Activated CD4-positive, alpha-beta T cell treated with anti-CD3 and anti-CD28 coated beads for 4 hours (primary cell): ENCODE results near the gene LRMDA.
"Not testable (repeated sequence)": the region's sequence is repeated elsewhere in the genome, so short reads cannot be mapped to it uniquely, and the experiment has no call there.

ENCODE experiments used
- DNase-seq, 2 donors: peaks; one replicate each; pipeline ENCODE4 v3.0.0-alpha.2; 2020

LRMDA gene

DNA sequence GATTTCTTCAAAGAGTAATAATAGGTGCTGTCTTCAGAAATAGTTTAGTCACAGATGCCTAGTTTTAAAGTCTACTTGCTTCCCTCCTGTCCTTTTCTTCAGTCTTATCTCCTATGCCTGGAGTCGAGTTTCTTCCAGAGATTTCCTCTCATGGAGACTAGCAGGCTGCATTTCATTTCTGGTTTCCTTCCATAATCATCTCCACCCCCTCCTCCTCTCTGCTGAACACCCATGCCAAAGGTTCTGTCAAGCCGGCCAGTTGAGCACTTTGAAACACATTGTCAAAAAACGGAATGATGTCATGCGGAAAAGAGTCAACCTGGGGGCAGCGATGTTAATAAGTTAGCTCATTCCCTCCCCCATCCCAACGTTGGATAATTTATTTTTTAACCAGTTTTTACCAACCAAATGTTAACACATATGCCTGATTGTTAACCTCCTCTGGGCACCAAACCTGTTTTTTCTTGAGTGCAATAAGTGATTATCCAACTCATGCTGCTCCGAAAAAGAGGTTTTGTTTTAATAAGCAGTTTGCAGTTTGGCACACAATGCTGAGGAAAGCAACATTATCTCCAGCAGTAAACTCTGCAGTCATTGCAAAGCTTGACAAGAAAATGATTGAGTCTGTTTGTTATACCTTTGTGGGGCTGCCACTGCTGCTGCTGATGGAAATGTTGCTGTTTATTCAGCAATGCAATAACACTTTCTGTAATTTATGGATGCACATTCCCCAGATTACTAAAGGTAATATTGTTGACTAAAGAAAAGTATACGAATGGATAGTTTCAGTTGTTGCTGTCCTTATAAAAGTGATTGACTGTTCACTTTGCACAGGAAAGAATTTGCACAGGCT lies 161.6 kb downstream of the LRMDA start:
- no peak for DNase-seq

DNA sequence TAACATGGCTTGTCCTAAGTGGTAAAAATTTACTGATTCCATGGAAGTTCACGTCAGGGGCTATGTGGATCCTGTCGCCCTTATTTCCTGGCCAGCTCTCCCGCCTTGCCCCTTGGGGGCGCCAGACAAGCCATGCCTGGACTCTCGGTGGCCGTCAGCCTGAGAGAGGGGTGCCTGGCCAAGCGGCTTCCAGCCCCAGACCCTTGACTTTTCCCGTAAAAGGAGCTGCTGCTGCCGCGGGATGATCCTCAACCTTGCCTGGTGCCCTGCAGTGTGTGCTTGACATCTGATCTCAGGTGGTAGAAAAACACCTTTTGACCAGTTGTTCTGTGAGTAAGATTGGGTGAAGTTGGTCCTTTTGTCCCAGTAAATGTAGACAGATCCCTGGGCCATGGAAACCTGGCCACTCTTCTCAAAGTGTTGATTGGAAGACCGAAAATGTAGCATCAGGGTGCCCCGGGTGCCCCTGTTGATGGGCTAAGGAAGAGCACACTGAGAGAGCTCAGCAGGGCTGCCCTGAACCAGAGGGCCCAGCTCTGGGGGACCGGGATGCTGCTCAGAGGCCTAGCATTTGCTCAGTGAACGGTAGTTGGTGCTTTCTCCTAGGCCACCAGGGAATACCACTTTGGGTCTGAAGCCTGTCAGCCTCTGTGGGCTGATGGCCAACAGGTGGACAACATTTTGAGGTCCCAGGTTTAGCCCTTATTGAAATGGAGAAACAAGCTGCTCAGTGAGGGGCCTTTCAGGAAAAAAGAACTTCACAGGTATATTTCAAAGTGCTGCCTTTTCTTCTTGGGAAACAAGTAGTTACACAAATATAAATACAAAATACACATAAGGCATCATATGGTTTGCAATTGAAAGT lies 162.5 kb downstream of the LRMDA start:
- no peak for DNase-seq

- DNase-seq: no peak
Measured at GRCh38 chr10:75596930-75597620, 165.7 kb downstream of the LRMDA start.

DNA sequence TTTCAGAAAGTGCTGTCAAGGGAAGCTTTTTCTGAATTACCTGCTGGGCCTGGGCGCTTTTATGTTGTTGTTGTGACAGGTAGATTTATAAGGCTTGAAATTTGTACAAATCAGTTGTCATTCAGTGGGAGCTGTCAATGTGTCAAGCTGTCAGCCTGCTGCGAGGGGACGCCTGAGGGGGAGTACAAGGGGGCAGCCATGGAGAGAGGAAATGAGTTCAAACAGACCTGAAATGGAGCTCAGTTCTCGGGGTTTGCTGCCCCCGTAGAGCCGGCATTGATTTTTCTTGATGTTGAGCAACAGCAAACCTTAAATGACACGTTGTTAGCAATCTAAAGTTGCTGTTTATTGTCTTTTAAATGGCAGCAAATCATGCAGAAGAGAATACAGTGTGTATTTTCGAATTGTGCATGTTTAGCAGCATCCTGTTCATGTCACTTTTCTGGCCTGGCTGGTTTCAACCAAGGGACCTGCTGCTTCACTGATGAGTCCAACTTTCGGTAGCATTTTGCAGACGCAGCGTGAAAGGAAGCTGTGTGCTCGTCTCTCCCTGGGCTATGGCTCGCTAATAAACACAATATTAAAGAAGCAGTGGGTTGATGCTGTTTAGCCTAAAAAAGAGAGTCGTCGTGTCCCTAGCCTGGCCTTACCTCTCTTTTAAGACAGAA lies 166.5 kb downstream of the LRMDA start:
- DNase-seq: no peak

DNA sequence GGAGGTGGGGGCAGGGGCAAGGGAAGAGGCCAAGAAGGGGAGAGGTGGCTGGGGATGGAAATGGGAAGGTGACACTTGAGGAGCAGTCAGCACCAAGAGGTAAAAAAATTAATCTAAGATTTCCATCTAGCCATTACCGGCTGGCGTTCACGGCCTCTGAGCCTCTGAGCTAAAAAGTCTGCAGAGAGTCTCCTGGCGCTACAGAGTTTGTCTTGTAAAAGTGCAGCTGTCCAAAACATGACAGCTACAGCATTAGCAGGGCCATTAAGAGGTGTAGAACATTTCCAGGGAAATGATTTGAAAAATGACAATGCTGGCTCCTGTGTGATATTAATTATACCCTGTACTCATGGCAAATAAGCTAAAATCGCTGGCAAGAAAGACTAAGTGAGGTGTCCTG lies 167.6 kb downstream of the LRMDA start:
- DNase-seq: no peak

DNA sequence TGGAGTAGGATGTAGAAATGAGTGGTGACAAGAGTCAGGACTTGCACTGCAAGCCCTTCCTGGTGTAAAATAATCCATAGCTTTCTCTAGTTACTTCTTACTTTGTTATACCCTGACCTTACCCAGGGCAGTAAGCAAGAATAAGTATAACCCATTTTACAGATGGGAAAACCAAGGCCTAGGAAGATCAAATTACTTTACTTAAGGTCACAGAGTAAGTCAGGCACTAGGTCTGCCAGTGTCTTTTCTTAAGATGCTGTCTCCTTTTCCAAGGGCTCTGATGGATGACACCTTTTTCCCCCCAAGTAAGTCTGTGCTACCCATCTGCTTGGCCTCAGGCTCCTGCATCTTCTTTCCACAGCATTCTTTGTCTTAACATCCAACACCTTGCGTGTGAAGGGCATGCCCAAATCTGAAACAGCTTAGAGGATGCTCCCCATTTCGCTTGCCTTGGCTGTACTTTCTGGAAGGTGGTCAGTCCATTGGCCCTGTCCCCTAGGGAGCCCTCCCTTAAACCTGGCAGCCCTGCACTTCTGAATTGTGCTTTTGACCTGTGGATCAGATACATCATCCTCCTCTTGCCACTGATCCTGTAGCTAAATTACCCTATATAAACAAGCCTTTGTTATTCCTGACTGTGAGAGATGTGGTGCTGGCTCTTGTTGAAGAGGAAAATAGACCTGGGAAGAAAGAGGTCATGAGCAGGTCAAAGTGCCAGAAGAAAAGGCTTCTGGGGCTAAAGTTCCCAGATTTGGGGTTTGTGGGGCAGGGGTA lies 168.6 kb downstream of the LRMDA start:
- DNase-seq: no peak

DNA sequence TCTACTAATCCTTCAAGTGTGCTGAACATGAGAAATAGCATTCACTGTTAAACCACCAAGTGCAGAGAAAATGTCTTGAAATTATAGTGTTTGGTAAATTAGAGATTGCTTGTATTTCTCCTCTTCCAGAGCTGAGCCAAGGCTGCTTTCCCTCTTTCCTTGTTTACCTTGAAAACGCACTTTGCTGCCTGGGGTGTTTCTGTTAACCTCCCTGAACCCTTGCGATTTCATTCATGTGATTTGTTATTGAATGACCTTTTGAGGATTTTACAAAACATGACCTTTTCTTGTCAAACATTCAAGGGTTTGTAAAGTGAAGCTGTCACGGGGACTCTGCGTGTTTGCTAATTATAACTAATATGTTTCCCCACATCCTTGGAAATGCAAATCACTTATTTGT lies 169.4 kb downstream of the LRMDA start:
- DNase-seq: no peak

- no peak for DNase-seq
Measured at GRCh38 chr10:75602341-75602740, 170.9 kb downstream of the LRMDA start.

GRCh38 chr10:75605096-75605495 lies 173.7 kb downstream of the LRMDA start:
- DNase-seq: no peak

- DNase-seq: not testable (repeated sequence)
Measured at GRCh38 chr10:75605795-75606194, 174.4 kb downstream of the LRMDA start.

- no peak for DNase-seq
Measured at GRCh38 chr10:75606203-75606779, 174.9 kb downstream of the LRMDA start.

DNA sequence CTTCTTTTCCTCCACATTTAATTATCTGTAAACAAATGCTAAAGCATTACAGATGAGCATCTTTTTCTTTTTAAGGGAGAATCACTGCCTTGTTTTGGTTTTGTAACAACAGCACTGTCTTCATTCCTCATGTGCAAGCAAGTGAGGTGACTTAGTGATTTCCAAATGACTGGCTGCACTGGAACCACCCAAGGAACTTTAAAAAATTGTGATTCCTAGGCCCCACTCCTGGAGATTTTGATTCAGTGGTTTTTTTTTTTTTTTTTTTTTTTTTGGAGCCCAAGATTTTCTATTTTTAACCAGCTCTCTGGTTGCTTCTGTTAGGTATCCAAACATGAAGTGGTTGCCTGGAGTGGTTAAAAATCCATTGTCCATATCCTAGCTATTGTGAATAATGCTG lies 176.2 kb downstream of the LRMDA start:
- no peak for DNase-seq

DNA sequence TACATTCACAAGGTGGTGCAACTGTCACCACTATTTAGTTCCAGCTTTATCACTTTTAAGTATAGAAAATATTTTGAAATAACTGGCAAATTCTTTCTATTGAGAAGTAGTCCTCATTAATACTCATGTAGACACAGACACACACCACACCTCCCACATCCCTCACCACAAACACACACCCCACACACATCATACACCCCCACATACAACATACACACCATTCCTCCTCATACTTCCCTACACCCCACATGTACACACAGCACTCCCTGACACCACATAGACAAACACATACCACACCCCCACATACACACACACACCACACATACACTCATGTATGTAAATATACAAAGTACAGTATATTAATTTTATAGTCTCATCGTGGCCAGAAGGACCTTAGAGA lies 178.8 kb downstream of the LRMDA start:
- no peak for DNase-seq

GRCh38 chr10:75611172-75611992 lies 180.0 kb downstream of the LRMDA start:
- no peak for DNase-seq

DNA sequence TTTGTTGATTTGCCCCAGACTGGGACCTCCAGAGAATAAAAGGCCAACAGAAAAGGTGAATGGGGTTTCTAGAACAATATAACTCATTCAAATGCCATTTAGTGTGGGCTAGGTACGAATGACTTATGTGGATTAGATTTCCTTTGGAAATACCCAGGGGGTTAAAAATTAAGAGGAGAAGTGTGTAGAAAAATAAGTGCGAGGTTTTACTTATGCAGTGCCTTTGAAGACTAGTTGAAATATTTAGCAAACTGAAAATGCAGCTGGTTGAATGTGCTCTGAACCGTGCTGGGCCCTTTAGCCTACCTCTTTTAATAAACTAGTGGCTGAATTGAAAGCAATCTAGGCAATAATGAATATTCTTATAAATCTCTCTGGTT lies 180.6 kb downstream of the LRMDA start:
- no peak for DNase-seq

DNA sequence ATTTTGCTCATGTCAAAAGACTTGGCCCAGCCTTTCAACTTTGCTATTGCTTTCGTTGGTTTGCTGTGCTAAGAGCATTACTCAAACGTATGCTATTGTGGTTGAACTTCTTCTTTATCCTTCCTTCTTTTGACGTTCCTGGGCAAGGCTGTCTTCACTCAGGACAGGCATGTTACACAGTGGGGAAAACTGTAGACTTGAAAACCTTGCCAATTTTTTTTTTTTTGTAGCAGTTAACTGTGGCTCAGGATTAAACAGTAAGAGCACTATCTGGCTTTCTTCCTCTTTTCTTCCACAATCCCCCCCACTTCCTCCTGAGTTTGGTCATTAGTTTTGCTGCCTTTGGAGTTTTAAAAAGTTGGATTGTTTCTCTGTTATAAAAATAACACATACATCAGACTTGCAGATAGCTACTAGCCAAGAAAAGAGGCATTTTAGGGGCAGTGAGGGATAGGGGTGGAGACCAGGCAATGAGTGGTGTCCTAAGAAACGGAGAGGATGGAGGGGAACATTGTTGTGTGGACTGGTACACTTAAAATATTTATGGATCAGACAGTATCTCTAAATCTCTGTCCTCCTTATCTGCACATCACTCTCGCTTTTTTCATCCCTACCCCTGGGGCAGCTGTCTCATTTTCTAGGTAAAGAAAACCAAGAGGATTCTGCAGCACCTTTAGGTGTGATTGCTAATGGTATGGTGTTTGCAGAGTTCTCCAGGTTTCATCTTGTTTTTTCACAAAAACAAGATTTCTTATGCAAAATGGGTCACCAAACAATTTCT lies 181.7 kb downstream of the LRMDA start:
- DNase-seq: no peak

DNA sequence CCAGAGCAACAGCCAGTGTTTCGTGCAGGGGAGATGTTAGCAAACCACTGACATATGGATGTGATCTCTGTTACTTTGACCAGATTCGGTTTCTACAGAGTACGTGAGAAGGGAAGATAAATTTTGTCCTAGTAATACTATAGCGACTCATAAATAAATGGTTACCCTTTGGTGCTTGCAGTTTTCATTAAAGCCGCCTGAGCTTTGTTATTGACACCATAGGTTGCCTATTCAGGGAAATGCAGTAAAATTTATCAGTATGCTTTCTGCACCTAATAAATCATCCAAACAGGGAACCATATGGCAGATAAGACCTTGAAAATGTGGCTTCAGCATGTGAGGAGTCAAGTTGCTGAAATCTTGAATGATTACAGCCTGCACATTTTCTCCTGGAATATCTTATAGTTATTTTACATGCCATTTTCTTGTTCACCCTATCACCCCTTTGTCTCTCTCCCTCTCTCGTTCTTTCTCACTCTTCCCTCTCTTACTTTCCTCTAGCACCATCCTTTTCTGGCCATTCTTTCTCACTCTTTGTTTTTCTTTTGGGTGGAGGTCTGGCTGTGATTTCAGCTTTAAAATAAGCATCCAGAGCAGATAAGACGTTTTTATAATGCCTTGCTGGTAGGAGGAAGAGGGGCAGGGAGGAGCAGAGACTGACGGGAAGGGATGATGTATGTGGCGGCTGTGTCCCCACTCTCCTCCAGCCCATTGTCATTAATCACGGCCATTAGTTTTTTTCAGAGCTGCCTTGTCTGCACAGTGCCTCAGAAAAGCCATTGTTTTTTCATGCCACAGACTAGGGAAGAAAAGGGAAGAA lies 182.5 kb downstream of the LRMDA start:
- DNase-seq: no peak

DNA sequence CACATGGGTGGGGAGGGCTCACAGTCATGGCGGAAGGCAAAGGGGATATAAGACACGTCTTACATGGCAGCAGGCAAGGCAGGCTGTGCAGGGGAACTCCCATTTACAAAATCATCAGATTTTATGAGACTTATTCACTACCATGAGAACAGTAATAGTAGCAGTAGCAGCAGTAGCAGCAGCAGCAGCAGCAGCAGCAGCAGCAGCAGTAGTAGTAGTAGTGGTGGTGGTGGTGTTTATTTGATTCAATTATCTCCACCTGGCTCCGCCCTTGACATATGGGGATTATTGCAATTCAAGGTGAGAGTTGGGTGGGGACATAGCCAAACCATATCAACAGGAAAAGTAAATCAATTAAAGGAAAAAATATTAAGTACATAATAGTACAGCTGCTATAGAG lies 184.7 kb downstream of the LRMDA start:
- DNase-seq: no peak

DNA sequence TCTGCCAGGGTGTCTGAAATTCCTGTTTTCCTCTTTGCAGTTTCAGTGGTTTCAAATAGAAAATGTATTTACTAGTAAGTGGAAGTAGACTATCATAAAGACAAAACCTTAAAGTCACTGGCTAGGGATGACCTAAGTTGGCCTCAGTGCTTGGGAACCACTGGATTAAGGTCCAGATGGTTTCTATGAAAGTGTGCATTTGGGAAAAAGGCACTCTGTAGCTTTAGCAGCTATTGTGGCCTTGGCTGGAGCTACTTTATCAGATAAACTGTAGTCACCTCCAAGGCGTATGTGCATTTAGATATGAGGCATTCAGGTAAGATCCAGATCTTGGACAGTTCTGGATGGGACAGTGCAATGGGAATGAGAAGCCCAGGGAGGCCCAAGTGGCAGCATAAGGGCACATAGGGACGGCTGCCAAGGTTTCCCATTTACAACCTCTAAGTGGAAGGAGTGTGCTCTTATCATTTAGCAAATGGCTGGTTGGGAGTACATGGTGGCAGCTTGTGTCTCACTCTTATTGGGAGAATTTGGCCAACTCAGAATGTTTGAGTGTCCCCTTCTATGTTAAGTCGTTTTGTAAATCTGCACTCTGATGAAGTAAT lies 185.6 kb downstream of the LRMDA start:
- no peak for DNase-seq
